HepG2 (cell line): ENCODE measurements around the gene NLRP12. TPM values are rescaled to one million over a fixed set of nuclear protein-coding genes. Genes with fewer than 3 reads are reported as not detected.
A peak's percentile ranks its signal among the peaks of the same experiment; 100 is the strongest.

Experiments
- CHD2 ChIP-seq: IDR thresholded peaks from 2 replicates; pipeline ENCODE4 v1.6.1; 2011; ENCODE audit warnings: low read depth, low read length, improper control_type of control experiment
- DPF2 ChIP-seq: sonication (generic); formaldehyde crosslinking; IDR thresholded peaks from 2 replicates; pipeline ENCODE4 v1.4.0; 2020; ENCODE audit warnings: mild to moderate bottlenecking, low read depth, missing genetic modification reagents, borderline replicate concordance
- KDM3A ChIP-seq: IDR thresholded peaks from 2 replicates; pipeline ENCODE4 v1.6.1; 2018; ENCODE audit warnings: low read depth, missing compliant biosample characterization
- KDM6A ChIP-seq: IDR thresholded peaks from 2 replicates; pipeline ENCODE4 v1.6.1; 2016; ENCODE audit warnings: low read depth
- KLF12 ChIP-seq: sonication (generic); formaldehyde crosslinking; IDR thresholded peaks from 2 replicates; pipeline ENCODE4 v1.4.0; 2020; ENCODE audit warnings: missing genetic modification reagents, borderline replicate concordance
- MIXL1 ChIP-seq: IDR thresholded peaks from 2 replicates; pipeline ENCODE4 v1.6.1; 2016
- RBFOX2 ChIP-seq: fragments of 200-400 bp; formaldehyde crosslinking; IDR thresholded peaks from 2 replicates; pipeline ENCODE4 v1.6.1; 2017; ENCODE audit warnings: low read depth, mild to moderate bottlenecking, low read length
- SATB2 ChIP-seq: sonication (generic); formaldehyde crosslinking; IDR thresholded peaks from 2 replicates; pipeline ENCODE4 v1.5.0; 2020; ENCODE audit warnings: missing genetic modification reagents
- SMC3 ChIP-seq: IDR thresholded peaks from 2 replicates; pipeline ENCODE4 v1.6.1; 2011; ENCODE audit warnings: low read length, improper control_type of control experiment
- SP5 ChIP-seq: IDR thresholded peaks from 2 replicates; pipeline ENCODE4 v1.6.1; 2016; ENCODE audit warnings: low read depth, borderline replicate concordance
- TOE1 ChIP-seq: sonication (generic); formaldehyde crosslinking; IDR thresholded peaks from 2 replicates; pipeline ENCODE4 v1.4.0; 2020; ENCODE audit warnings: mild to moderate bottlenecking, missing genetic modification reagents
- ZNF121 ChIP-seq: sonication (generic); formaldehyde crosslinking; IDR thresholded peaks from 2 replicates; pipeline ENCODE4 v1.5.0; 2020; ENCODE audit warnings: mild to moderate bottlenecking, missing genetic modification reagents
- ZNF577 ChIP-seq: sonication (generic); formaldehyde crosslinking; IDR thresholded peaks from 2 replicates; pipeline ENCODE4 v1.4.0; 2020; ENCODE audit warnings: mild to moderate bottlenecking, low read depth, missing genetic modification reagents, borderline replicate concordance
- ZNF788 ChIP-seq: sonication (generic); formaldehyde crosslinking; IDR thresholded peaks from 2 replicates; pipeline ENCODE4 v1.5.0; 2020; ENCODE audit warnings: mild to moderate bottlenecking, missing genetic modification reagents, borderline replicate concordance
- polyA plus RNA-seq, 8 experiments: library from polyadenylated mRNA; depleted of rRNA in 3 of 8; stranded (reverse) in 7 of 8; unstranded in 1 of 8; fragments of >200 nt; fragmentation: Illumina TruSeq in 4 of 8; extraction: Trizol in 4 of 8; gene quantifications; 2 replicates each; pipeline versions ENCODE4 v1.2.1 to v1.2.3, GENCODE V29; 2011 to 2016; ENCODE audit warnings: low read depth in 4 of 8, missing spikeins in 1 of 8, mixed read lengths in 1 of 8; ENCODE audit not compliant: insufficient read depth in 1 of 8
- total RNA-seq, 5 experiments: library from RNA; depleted of rRNA; stranded (reverse); fragments of >200 nt; fragmentation: Illumina TruSeq; extraction: Trizol; gene quantifications; 2 replicates each; pipeline ENCODE4 v1.2.3, GENCODE V29; 2016; ENCODE audit warnings: low read depth in 1 of 5
- TF ChIP-seq, protein P1 (sequence below): sonication (generic); formaldehyde crosslinking; IDR thresholded peaks from 2 replicates; pipeline ENCODE4 v1.4.0; 2020; ENCODE audit warnings: missing genetic modification reagents, borderline replicate concordance
- TF ChIP-seq, protein P2 (sequence below): sonication (generic); formaldehyde crosslinking; IDR thresholded peaks from 2 replicates; pipeline ENCODE4 v1.5.1; 2020; ENCODE audit warnings: mild to moderate bottlenecking, missing genetic modification reagents, borderline replicate concordance
- TF ChIP-seq, protein P3 (sequence below): IDR thresholded peaks from 2 replicates; pipeline ENCODE4 v1.6.1; 2016
- TF ChIP-seq, protein P4 (sequence below): sonication (generic); formaldehyde crosslinking; IDR thresholded peaks from 2 replicates; pipeline ENCODE4 v1.4.0; 2020; ENCODE audit warnings: mild to moderate bottlenecking, missing genetic modification reagents, borderline replicate concordance
- TF ChIP-seq, protein P5 (sequence below): IDR thresholded peaks from 2 replicates; pipeline ENCODE4 v1.6.1; 2018; ENCODE audit warnings: missing genetic modification reagents

The NLRP12 gene
- total and polyA plus RNA-seq, 2 of the 13 experiments (the other 11 are each of a cell fraction or from before 2014, with no cell fraction given), result 0.15 to 0.20 TPM

DNA sequence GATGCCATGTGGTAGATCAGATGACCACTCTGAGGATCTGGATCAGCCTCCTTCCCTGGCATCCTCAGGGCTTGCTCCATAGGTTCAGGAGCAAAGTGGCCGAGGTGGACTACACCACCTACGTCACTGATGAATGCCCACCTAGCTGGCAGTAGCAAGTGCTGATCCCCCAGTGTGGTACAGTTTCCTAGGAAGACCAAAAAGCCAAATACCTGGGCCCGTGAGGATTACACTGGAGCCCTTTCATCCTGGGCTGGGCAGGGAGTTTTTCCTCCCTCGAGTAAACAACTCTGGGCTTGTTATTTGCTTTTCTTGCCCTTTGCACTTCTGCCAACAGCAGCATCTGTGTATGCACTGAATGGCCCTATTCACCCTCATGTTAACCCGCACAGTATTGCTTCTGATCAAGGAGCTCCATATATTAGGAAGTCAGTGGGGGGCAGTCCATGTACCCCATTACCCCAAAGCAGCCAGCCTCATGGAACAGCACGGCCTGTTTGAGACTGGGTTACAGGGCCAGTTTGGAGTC, 40.3 kb upstream of the NLRP12 start (continued):
- TF ChIP-seq, protein P1, sequence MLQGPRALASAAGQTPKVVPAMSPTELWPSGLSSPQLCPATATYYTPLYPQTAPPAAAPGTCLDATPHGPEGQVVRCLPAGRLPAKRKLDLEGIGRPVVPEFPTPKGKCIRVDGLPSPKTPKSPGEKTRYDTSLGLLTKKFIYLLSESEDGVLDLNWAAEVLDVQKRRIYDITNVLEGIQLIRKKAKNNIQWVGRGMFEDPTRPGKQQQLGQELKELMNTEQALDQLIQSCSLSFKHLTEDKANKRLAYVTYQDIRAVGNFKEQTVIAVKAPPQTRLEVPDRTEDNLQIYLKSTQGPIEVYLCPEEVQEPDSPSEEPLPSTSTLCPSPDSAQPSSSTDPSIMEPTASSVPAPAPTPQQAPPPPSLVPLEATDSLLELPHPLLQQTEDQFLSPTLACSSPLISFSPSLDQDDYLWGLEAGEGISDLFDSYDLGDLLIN, result no peak
- TF ChIP-seq KDM6A (CRISPR knock-in tag) (peak; percentile 97), ZNF788 (CRISPR knock-in tag) (peak; percentile 63; the same call in 1 of the 2 replicates), TOE1 (peak; percentile 76; the same call in 1 of the 2 replicates), MIXL1 (CRISPR knock-in tag) (peak; percentile 86), SP5 (CRISPR knock-in tag) (peak; percentile 96), SATB2 (CRISPR knock-in tag) (peak; percentile 98), DPF2 (CRISPR knock-in tag) (peak; percentile 98), KLF12 (CRISPR knock-in tag) (no peak), ZNF577 (CRISPR knock-in tag) (no peak), RBFOX2 (0 out of 2 replicates have a peak, but pooled peaks have one; percentile 45), ZNF121 (CRISPR knock-in tag) (peak; percentile 60; the same call in 1 of the 2 replicates), KDM3A (peak; percentile 85; the same call in 1 of the 2 replicates), SMC3 (no peak; the same call in 1 of the 2 replicates), CHD2 (0 out of 2 replicates have a peak, but pooled peaks have one; percentile 45)
- TF ChIP-seq, protein P2, sequence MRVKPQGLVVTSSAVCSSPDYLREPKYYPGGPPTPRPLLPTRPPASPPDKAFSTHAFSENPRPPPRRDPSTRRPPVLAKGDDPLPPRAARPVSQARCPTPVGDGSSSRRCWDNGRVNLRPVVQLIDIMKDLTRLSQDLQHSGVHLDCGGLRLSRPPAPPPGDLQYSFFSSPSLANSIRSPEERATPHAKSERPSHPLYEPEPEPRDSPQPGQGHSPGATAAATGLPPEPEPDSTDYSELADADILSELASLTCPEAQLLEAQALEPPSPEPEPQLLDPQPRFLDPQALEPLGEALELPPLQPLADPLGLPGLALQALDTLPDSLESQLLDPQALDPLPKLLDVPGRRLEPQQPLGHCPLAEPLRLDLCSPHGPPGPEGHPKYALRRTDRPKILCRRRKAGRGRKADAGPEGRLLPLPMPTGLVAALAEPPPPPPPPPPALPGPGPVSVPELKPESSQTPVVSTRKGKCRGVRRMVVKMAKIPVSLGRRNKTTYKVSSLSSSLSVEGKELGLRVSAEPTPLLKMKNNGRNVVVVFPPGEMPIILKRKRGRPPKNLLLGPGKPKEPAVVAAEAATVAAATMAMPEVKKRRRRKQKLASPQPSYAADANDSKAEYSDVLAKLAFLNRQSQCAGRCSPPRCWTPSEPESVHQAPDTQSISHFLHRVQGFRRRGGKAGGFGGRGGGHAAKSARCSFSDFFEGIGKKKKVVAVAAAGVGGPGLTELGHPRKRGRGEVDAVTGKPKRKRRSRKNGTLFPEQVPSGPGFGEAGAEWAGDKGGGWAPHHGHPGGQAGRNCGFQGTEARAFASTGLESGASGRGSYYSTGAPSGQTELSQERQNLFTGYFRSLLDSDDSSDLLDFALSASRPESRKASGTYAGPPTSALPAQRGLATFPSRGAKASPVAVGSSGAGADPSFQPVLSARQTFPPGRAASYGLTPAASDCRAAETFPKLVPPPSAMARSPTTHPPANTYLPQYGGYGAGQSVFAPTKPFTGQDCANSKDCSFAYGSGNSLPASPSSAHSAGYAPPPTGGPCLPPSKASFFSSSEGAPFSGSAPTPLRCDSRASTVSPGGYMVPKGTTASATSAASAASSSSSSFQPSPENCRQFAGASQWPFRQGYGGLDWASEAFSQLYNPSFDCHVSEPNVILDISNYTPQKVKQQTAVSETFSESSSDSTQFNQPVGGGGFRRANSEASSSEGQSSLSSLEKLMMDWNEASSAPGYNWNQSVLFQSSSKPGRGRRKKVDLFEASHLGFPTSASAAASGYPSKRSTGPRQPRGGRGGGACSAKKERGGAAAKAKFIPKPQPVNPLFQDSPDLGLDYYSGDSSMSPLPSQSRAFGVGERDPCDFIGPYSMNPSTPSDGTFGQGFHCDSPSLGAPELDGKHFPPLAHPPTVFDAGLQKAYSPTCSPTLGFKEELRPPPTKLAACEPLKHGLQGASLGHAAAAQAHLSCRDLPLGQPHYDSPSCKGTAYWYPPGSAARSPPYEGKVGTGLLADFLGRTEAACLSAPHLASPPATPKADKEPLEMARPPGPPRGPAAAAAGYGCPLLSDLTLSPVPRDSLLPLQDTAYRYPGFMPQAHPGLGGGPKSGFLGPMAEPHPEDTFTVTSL (CRISPR knock-in tag), result peak; percentile 94
- TF ChIP-seq, protein P3, sequence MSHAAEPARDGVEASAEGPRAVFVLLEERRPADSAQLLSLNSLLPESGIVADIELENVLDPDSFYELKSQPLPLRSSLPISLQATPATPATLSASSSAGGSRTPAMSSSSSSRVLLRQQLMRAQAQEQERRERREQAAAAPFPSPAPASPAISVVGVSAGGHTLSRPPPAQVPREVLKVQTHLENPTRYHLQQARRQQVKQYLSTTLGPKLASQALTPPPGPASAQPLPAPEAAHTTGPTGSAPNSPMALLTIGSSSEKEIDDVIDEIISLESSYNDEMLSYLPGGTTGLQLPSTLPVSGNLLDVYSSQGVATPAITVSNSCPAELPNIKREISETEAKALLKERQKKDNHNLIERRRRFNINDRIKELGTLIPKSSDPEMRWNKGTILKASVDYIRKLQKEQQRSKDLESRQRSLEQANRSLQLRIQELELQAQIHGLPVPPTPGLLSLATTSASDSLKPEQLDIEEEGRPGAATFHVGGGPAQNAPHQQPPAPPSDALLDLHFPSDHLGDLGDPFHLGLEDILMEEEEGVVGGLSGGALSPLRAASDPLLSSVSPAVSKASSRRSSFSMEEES (CRISPR knock-in tag), result peak; percentile 88
- TF ChIP-seq, protein P4, sequence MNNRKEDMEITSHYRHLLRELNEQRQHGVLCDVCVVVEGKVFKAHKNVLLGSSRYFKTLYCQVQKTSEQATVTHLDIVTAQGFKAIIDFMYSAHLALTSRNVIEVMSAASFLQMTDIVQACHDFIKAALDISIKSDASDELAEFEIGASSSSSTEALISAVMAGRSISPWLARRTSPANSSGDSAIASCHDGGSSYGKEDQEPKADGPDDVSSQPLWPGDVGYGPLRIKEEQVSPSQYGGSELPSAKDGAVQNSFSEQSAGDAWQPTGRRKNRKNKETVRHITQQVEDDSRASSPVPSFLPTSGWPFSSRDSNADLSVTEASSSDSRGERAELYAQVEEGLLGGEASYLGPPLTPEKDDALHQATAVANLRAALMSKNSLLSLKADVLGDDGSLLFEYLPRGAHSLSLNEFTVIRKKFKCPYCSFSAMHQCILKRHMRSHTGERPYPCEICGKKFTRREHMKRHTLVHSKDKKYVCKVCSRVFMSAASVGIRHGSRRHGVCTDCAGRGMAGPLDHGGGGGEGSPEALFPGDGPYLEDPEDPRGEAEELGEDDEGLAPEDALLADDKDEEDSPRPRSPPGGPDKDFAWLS (CRISPR knock-in tag), result peak; percentile 95
- TF ChIP-seq, protein P5, sequence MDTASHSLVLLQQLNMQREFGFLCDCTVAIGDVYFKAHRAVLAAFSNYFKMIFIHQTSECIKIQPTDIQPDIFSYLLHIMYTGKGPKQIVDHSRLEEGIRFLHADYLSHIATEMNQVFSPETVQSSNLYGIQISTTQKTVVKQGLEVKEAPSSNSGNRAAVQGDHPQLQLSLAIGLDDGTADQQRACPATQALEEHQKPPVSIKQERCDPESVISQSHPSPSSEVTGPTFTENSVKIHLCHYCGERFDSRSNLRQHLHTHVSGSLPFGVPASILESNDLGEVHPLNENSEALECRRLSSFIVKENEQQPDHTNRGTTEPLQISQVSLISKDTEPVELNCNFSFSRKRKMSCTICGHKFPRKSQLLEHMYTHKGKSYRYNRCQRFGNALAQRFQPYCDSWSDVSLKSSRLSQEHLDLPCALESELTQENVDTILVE (CRISPR knock-in tag), result peak; percentile 73; the same call in 1 of the 2 replicates
